ENCODE data around the gene TTLL11.
"Not testable (repeated sequence)": the region's sequence is repeated elsewhere in the genome, so short reads cannot be mapped to it uniquely, and the experiment has no call there.

TTLL11 gene

DNA sequence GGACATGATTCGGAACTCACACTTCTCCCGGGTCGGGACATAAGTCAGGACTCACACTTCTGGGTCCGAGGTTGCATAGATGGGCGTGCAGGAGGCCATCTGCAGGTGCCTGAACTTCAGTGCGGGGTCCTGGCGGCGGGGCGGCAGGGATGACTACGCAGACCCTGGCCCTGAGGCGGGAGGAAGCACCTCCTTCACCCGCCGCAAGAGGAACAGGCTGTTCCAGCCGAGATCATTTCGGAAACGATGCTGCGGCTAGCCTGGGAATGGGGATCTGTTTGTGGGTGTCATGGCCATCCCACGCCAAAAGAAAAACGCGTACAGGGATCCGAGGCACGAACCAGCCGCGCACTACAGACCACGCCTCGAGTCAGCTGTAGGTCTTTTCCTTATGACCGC is 196.6 kb downstream of the TTLL11 start:
- no peak for DNase-seq

DNA sequence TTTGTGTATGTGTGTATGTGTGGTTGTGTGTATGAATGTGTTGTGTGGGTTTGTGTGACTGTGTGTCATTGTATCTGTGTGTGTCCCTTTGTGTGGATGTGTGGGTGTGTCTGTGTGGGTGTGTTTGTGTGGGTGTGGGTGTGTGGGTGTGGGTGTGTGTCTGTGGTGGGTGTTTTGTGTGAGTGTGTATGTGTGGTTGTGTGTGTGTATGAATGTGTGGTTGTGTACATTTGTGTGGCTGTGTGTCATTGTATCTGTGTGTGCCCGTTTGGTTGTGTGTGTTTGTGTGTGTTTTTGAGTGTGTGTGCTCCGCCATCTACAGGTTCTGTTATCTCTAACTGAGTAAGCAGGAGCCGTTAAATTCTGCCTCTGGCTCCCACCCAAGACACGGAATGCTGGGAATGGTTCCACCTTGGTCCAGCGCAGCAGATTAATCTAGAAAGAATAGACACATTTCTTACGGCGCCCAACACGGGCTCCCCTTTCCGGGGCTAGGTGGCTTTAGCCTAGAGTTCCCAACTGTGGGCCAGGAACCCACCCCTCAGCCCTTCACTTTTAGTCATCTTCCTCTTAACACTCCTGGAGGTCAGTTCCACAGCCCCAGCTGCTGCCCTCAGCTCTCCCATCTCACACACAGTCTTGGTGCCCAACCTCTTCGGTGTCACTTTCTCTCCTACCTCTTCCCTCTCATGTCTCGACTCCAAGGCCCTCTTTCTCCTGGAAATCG is 197.1 kb downstream of the TTLL11 start:
- no peak for DNase-seq

DNA sequence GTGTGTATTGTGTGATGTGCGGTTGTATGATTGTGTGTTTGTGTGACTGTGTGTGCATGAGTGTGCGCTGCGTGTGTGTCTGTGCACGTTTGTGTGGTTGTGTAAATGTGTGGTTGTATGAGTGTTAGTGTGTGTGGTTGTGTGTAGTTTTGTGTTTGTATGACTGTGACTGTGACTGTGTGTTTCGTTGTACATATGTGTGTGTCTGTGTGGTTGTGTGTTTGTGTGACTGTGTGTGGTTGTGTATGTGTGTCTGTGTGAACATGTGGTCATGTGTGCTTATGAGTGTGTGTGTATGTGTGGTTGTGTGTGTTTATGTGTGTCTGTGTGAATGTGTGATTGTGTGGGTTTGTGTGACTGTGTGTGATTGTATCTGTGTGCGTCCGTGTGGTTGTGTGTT is 197.8 kb downstream of the TTLL11 start:
- DNase-seq = no peak

DNA sequence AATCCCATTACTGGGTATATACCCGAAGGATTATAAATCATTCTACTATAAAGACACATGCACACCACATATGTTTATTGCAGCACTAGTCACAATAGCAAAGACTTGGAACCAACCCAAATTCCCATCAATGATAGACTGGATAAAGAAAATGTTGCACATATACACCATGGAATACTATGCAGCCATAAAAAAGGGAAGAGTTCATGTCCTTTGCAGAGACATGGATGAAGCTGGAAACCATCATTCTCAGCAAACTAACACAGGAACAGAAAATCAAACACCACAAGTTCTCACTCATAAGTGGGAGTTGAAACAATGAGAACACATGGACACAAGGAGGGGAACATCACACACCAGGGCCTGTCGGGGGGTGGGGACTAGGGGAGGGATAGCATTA is 198.7 kb downstream of the TTLL11 start:
- not testable (repeated sequence) for DNase-seq

DNA sequence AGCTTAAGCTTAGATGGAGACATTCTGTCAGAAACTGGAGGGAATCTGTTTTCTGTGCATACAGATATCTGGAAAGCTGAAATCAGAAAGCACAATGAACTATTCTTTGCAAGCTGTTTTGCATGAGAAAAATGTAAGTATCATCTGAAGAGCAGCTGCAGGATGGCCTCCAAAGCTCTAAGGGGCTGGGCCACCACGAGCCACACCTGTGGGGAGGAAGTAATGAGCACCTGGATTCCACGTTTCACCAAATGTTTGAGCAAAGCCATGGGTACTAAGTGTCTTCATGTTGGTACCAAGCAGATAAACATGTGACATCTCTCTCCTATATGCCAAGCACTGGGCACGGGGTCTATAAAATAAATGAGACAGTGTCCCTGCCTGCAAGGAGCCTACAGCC is 199.3 kb downstream of the TTLL11 start:
- DNase-seq = no peak

DNA sequence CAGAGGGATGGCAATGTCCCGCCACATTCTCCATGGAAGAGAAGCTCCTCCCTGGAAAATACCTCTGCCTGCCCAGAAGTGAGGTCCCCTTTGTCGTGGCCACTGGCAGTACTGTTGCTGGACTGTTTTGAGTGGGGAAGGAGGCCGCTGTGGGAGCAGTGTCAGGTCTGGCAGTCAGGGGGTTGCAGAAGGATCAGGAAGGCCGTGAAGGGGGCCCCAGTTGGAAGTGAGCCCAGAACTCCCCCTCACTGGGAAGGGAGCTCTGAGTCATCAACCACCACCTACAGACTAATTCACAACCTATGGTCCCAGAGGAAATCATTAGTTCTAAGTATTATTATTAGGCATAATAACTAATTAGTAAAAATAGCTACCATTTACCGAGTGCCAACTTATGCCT is 200.4 kb downstream of the TTLL11 start:
- no peak for DNase-seq

DNA sequence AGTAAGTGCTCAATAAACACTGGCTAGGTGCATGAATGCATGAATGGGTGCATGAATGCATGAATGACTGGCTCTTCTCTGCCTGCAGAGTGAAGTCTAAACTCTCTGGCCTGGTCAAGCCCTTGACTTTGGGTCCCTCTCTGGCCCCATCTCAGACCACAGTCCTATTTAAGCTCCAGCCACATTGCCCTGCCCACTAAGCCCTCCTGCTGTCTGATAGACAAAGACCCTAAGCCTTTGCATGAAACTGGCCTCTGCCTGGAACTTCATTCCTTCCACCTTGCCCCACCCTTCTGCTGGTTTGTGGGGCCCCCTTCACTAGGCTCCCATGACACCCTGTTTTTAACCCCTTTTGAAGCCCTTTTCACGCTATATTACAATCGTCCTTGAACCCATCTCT is 202.4 kb downstream of the TTLL11 start:
- no peak for DNase-seq

DNA sequence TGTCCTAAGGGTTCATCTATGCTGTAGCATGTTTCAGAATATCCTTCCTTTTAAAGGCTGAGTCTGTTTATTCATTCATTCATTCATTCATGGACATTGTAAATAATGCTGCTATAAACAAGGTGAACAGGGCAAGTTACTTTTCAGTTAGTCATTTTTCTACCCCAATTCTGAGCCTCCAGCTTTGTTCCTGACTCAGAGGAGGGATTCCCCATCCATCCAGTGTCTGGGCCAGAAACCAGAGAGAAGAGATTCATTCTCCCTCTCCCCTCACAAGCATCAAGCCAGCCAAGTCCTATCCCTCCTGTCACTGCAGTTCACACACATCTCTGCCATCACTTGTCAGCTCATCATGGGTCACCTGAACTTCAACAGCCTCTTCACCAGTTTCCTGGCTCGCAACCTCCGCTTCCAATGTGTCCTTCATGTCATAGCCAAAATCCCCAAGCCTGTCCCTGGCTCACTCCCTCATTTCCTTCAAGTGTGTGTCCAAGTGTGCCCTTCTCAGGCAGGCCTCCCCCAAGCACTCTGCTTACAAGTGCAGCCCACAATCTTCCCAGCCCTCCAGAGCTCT is 203.0 kb downstream of the TTLL11 start:
- no peak for DNase-seq

DNA sequence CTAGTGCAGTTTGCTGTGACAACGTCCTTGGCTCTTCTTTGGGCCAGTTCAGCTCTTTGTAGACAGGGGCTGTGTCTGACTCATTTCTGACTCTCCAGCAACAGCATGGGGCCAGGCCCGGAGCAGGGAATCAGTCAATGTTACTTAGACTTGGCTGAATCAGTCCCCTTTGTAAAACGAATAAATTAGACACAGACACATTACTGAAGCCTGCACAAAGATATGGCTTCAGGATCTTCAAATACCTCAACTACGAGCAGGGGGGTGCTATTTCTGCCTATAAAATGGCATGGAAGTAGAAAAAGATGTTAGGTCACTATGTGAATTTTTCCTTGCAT is 204.7 kb downstream of the TTLL11 start:
- no peak for DNase-seq

DNA sequence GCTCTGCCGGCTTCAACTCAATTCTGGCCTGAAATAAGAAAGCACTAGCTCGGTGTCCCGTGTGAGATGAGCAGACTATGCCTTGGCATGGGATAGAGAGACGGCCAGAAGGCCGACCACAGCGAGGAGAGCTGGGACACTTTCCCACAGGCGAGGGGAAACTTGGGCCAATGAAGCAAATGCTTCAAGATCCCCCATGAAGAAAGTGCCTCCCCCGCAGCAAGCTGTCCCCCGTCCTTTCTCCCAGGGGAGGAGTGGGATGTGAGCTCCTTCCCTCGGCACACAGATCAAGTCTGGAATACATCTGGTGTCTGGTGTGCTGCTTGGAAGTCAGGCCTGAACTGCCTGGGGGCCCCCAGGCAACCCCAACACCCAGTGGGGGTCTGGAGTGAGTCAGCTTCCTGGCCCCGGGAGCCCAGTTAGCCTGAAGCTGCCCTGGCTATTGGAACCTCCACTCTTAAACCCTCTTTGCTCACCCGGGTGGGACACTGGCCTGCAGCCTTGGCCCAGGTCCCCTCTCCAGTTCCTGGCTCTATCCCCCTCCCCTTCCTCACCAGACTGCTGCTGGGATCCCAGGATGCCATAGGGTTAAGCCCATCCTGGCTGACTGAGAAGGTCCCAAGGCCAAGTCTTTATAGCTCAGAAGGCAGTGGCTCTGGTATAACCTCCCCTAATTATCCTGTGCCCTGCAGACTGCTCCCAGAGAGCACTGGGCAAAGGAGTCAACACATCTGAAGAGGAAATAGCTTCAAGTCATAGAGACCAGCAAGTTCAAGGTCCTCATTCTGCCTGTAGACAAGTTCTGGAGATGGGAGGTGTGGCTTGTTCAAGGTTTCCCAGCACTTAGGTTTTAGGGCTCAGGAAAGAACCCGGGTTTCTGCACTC is 205.3 kb downstream of the TTLL11 start:
- DNase-seq = no peak

DNA sequence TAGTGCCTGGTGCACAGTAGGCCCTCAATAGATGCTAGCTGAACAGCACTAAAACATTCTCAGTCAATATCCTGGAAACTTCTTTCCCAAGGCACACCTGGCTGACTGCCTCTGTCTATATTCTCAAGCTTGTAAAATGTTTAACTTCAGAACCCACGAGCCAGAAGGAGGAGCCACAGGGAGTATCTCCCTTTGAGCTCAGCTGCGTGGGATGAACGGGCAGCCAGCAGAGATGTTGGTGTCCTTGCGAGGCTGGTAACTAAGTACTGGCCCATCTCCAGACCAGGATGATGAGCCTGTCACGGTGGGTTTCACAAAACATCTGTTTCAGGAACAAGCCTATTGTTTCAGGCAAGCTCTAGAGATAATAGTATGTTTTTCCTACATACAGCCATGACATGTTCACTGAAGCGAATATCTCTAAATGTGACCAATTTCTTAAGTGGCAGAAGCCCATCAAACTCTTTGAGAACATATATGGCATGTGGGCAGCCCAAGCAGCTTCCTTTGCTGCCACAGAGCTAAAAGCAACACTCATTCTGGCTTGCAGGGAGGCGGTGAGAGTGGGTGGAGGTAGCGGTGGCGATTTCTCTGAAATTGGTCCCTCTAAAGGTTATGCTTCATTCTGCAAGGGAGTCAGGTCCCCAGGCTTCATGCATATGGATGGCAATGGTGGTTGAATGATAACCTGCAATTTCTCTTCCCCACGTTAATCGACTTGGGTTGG is 206.2 kb downstream of the TTLL11 start:
- DNase-seq = no peak

DNA sequence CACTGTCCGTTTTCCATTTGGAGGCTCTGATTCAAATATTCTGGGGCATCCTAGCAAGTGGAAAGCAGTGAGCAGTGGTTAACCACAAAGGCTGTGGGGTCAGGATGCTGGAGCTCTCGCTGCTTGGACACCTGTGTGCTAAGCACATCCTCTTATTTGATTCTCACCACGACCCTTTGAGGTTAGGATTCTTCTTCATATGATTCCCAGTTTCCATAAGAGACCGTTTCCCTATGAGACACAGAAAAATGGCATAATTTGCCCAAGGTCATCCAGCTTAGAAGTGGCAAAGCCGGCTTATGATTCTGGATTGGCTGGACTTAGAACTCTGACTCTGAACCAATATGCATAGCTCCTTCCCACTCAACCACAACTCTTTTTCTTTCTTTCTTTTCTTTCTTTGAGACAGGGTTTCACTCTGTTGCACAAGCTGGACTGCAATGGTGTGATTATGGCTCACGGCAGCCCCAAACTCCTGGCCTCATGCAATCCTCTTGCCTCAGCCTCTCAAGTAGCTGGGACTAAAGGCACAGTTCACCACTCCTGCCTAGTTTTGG is 207.7 kb downstream of the TTLL11 start:
- no peak for DNase-seq

DNA sequence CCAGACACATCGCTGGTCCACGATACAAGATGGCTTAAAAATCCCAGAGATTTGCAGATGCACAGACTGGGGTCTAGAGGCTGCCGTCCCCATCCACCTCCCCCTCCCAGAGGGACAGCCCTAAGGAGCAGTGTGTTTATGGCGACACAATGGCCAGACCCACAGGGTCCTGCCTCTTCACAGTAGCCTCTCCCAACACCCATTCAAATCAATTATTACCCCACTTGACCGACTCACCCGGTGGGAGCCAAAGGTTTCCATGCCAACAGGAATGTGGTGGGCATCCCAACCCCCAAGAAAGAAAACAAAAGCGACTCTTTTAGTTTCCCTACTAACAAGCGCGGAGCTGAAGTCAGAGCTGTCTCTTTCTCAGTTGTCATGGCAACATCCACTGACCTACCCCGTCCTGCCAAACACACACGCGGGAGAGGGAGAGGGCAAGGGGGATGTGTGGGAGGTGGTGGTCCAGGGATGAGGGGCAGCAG is 209.0 kb downstream of the TTLL11 start:
- no peak for DNase-seq

DNA sequence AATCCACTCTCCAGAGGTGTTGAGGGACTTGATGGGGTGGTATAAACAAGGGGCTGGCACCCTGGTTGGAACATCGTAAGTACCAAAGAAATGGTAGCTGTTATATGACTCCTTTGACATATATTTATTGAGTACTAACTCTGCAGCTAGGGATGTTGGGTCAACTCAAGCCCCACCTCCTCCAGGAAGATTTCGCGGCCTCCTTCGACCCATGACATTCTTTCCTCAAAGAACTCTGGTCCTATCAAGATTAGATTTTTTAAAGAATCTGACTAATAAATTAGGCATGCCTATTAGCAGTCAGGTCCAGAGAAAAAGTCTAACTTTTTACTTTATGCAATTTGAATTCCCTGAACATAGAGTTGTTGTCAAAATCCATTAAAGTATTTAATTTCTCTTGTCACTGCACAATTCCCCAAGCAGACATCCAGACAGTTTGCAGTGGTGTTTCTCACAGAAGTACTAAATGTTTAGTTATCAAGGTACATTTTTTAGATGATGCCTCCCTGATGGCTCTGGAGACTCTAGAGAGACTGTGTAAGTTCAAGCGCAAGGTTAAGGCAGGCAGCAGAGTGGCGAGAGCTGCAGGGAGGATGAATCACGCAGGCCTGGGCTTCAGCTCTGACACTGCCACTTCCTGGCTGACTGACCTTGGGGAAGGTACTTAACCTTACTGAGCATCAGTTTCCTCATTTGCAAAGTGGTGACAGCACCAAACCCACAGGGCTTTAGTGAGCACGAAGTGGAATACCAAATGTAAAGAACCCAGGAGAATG is 209.6 kb downstream of the TTLL11 start:
- DNase-seq = no peak

DNA sequence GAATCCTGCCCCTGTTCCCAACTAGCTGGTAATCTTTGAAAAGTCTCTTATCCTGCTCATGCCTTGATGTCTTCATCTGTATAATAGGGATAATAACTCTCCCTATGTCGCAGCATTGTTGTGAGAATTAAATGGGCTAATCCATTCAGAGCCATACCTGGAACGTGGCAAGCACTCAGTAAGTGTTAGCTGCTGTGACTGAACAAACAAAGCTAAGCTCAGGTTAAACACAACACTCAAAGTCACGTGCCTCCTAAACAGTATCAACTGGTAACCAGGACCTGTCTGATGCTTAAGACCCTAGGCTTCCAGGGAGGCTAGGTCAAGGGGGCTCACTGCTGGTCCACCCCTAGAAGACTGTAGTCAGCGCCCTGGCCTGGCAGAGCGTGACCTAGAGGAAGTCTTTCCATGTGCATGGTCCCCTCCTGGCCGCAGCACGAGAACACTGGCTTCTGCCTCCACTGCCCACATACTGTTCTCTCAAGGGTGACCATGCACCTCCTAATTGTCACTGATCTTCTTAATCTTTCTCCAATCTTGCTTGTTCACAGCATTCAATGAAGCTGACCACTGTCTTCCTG is 211.1 kb downstream of the TTLL11 start:
- DNase-seq = no peak

DNA sequence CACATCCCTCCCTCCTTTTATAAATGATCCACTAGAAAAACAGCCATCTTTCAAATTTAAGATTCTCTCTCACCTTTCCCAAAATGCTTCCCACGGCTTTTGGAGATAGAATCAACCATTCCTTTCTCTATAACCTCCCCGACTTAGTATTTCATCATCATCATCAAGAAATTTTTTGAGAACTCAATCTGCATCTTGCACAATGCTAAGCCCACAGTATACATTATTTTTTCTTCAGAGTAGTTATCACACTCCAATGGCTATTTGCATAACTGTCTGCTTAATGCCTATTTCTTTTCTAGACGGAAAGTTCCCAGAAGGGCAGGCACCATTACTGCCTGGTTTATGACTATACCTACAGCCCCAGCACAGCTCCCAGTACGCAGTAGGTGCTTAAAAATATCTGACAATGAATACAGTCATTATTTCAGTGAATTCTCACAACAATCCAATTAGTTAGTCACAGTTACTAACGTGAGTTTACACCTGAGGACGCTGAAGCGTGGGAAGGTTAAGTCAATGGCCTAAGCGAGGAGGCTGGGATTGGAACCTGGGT is 212.7 kb downstream of the TTLL11 start:
- DNase-seq = no peak

DNA sequence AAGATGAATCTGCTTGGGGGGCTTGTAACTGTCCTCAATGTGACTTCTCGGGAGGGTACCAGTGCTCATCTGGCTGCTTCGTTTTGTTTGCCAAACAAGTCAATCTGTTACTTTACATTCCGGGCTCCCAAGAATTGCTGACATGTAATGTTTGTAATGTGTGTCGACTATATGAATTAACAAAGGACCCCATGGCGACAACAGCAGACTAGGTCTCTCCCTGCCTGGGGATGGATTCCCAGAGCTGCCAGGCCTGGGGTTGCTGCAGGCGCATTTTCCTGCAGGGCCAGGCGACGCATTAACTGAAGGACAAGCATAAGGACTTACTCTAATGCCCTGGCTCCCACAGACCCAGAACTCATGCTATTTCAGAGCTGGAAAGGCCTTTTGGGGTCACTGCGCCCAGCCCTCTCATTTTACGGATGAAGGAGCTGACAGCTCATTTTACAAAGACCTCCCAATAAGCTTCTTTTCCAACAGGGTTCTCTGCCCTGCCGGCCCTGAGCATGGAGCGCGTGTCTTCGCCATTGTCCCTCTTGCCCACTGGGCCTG is 214.8 kb downstream of the TTLL11 start:
- DNase-seq = no peak

DNA sequence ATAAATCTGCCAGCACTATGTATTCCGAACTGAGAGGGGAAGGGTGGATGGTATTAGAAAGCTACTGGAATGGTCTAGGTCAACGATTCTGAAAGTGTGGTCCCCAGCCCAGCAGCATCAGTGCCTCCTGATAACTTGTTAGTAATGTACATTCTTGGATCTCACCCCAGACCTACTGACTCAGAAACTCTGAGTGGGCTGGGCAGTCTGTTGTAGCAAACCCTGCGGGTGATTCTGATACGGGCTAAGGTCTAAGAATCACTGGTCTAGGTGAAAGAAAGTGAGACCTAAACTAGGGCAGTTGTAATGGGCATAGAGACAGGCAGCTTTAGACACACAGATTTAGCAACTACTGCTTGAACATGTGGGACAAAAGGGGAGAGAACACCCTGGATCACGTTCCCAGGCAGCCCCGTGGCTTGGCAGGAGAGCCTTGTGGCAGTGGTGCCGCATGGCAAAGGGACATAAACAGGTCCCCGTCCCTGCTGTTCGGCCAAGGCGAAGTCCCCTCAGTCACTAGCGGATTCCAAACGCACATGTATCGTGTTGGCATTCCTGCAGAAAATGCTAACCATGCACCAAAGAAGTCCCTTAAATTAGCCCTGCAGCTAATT is 216.3 kb downstream of the TTLL11 start:
- no peak for DNase-seq

DNA sequence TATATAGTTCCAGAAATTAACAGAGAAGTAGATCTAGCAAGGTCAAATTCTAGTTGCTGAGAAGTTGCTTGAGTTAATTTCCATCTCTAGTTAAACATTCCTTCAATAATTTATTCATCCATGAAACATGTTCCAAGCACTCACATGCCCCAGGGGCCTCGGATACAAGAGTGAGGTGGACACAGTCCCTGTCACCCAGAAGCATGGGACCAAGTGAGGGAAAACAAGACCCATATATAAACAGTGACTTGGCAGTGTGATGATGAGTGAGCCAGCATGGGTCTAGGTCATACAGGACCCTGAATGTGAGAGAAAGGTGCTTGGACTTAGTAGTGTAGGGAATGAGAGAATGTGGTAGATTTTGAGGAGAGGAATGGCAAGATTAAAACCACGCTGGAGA is 216.9 kb downstream of the TTLL11 start:
- DNase-seq = no peak

DNA sequence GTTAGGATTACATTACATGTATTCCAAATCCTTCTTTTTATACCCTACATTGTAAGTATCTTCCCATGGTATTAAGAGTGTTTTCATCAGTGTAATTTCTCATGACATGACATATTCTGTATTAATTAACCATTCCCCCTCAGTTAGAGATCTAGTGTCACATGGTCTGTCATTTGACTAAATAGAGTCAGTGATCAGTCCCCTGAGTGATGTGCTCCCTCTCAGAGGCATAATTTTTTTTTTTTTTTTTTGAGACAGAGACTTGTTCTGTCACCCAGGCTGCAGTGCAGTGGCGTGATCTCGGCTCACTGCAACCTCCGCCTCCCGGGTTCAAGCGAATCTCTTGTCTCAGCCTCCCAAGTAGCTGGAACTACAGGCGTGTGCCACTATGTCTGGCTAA is 218.6 kb downstream of the TTLL11 start:
- no peak for DNase-seq
